GM13976 (cell line): ENCODE measurements around the gene NCAPD3.
A peak's percentile ranks its signal among the peaks of the same experiment; 100 is the strongest.

Experiments used
- DNase-seq: peaks from one replicate; pipeline ENCODE4 v3.0.0; 2012; ENCODE audit warnings: low spot score
- in situ Hi-C: fragments of 300-500 bp; cut with MboI; formaldehyde crosslinking; loops from one replicate; pipeline ENCODE4 v1.12.0; 2022; ENCODE audit warnings: low sequenced_read_pairs, mixed read lengths, inconsistent platforms; ENCODE audit not compliant: unreplicated experiment
- TF ChIP-seq, protein P1 (sequence below): IDR thresholded peaks from 2 replicates; pipeline ENCODE4 v1.5.1; 2012; ENCODE audit warnings: borderline replicate concordance, mild to moderate bottlenecking; ENCODE audit not compliant: insufficient read depth; ENCODE audit errors: extremely low read depth, missing control alignments, control extremely low read depth

NCAPD3 gene

DNA sequence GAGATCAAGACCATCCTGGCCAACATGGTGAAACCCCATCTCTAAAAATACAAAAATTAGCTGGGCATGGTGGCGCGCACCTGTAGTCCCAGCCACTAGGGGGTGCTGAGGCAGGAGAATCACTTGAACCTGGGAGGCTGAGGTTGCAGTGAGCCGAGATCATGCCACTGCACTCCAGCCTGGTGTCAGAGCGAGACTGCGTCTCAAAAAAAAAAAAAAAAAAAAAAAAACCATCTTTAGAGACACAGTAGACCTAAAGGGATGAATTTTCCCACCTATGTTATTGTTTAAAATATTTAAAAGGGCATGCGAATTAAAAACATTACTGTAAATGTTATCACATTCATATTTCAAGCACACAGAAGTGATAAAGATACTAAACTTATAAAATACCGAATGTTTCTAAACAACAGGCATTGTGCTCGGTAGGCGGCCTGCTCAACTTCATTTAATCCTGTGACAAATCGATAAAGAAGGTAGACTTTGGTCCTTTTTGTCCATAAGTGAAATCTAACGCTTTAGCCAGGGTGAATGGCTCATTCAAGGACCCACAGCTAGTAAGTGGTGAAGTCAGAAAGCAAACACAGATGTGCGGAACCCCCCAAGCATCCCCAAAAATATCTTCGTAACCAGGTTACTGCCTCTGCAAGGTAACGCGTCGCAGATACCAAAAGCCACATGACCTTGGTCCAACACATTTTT is 16.1 kb downstream of the NCAPD3 start:
- DNase-seq, result no peak

DNA sequence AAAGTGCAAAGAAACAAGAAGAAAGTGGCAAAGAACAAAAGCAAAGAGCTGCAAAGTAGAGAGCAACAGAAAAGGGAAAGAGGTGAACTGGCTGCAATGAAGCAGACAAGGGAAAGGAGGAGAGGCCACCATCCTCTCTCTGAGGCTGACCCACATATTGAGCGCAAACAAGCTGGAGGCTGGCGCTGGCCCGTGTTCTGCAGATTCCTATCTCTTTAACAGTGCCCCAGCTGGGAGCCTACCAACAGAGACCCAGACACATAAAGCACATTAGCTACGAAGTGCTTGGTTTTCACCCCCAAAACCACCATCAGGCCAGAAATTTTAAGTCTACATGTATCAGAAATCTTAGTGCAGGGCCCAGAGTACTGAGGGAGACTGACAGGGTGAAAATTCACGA is 17.6 kb downstream of the NCAPD3 start:
- in situ Hi-C loops, result no loop called here
- DNase-seq, result no peak
- TF ChIP-seq, protein P1, sequence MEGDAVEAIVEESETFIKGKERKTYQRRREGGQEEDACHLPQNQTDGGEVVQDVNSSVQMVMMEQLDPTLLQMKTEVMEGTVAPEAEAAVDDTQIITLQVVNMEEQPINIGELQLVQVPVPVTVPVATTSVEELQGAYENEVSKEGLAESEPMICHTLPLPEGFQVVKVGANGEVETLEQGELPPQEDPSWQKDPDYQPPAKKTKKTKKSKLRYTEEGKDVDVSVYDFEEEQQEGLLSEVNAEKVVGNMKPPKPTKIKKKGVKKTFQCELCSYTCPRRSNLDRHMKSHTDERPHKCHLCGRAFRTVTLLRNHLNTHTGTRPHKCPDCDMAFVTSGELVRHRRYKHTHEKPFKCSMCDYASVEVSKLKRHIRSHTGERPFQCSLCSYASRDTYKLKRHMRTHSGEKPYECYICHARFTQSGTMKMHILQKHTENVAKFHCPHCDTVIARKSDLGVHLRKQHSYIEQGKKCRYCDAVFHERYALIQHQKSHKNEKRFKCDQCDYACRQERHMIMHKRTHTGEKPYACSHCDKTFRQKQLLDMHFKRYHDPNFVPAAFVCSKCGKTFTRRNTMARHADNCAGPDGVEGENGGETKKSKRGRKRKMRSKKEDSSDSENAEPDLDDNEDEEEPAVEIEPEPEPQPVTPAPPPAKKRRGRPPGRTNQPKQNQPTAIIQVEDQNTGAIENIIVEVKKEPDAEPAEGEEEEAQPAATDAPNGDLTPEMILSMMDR, result no peak

More for the DNA sequence above, 16.1 kb downstream of the NCAPD3 start:
- TF ChIP-seq, protein P1, result peak; percentile 67
- in situ Hi-C loops, result no loop called here

DNA sequence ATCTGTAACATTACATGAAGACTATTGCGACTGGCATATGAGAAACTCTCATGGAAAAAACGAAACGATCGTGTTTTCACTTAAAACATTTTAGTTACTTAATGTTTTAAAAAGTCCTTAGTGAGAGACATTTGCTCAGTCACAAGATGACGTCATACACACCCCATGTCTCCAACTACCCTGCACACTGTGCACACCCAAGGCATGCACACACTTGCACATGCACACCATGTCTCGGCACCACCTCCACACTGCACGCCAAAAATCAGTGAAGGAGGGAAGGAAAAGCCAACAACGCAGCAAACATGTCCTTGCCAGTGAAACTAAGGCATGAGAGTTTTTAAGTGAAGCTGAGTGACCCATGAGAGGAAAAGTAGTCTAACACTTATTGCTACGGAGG is 18.0 kb downstream of the NCAPD3 start:
- TF ChIP-seq, protein P1, result no peak
- in situ Hi-C loops, result no loop called here
- DNase-seq, result no peak

DNA sequence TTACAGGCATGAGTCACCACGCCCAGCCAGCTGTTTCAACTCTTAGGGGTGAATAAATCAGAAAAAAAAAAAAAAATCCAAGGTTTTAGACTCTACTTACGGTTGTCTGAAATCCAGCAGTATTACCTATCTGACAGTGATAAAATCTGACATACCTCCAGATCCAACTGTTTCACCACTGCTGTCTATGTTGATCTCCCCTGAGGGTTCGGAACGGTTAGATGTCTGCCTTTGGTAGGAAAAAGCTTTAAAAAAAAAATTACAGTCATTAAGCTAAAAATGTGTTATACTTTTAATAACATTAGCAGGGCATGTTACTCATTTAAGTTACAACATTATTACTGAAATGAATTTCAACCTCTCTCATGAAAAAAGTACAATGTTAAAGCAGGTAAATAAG is 21.1 kb downstream of the NCAPD3 start:
- in situ Hi-C loops, result no loop called here
- DNase-seq, result no peak
- TF ChIP-seq, protein P1, result no peak

DNA sequence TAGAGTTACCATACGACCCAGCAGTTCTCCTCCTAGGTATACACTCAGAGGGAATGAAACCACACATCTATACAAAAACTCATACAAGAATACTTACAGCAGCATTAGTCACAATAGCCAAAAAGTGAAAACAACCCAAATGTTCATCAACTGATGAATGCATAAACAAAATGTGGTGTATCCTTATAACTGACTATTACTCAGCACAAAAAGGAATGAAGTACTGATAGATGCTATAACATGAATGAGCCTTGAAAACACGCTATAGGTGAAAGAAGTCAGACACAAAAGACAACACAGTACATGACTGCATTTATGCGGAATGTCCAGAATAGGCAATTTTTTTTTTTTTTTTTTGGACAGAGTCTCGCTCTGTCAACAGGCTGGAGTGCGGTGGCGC is 23.1 kb downstream of the NCAPD3 start:
- TF ChIP-seq, protein P1, result no peak
- DNase-seq, result no peak
- in situ Hi-C loops, result no loop called here

DNA sequence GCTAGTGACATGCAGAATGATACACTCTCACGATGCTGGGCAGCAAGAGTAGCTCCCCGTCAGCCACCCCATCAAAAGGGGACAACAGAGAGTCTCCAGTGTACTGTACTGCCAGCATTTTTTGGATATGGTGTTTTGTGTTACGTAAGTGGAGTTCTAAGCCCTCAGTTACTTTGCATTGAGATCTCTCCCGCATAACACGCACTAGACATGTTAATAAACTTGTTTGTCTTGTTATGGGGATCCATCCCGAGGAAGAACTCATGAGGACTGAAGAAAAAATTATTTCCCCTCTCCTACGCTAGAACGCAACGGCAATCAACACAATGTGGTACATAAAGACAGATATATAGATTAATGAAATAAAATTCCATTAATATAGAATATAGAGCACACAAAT is 24.2 kb downstream of the NCAPD3 start:
- in situ Hi-C loops, result no loop called here
- DNase-seq, result no peak
- TF ChIP-seq, protein P1, result no peak
